SK-N-SH (cell line): ENCODE results near the gene ATP6V0C. TPM values are rescaled to one million over a fixed set of nuclear protein-coding genes. Genes with fewer than 3 reads are reported as not detected.

Experiments used
- CTCF ChIA-PET: fragments of 300-600, 350-600 bp; formaldehyde crosslinking; extraction: SDS; loops from one replicate; lab custom pipeline; 2021; lab: Yijun Ruan, JAX
- POLR2A ChIA-PET: fragments of 350-600 bp; sonication (Branson Sonifier 250); formaldehyde crosslinking; extraction: SDS; loops from one replicate; lab custom pipeline; 2020; ENCODE audit warnings: antibody characterized with exemption, inconsistent platforms; lab: Yijun Ruan, JAX
- DNase-seq: peaks from one replicate; pipeline ENCODE4 v3.0.0; 2012
- H2AFZ ChIP-seq: fragments of 200-600 bp; sonication (generic); 2 replicates; pipeline ENCODE4 v1.8.1; 2016; ENCODE audit warnings: antibody characterized with exemption, mild to moderate bottlenecking, low read depth
- H3F3A ChIP-seq: fragments of 200-600 bp; sonication (generic); replicated peaks from 2 replicates; pipeline ENCODE3; 2016; ENCODE audit warnings: antibody characterized with exemption, mild to moderate bottlenecking; ENCODE audit not compliant: insufficient read depth
- H3K27ac ChIP-seq, 2 experiments: fragments of 200-500 bp in 1 of 2; fragments of 200-600 bp in 1 of 2; sonication (Bioruptor generic) in 1 of 2; sonication (generic), shearing (Covaris generic) in 1 of 2; 2 replicates each; pipeline versions ENCODE4 v1.5.1 to v1.6.1; 2014 to 2016; ENCODE audit warnings: low read depth in 2 of 2, inconsistent platforms in 1 of 2, low read length in 1 of 2, mild to moderate bottlenecking in 1 of 2, mixed read lengths in 1 of 2
- H3K27me3 ChIP-seq: fragments of 200-600 bp; sonication (generic), shearing (Covaris generic); 2 replicates; pipeline ENCODE4 v1.6.1; 2016; ENCODE audit warnings: mixed run types; ENCODE audit not compliant: insufficient read depth
- H3K36me3 ChIP-seq, 2 experiments: fragments of 200-500 bp in 1 of 2; fragments of 200-600 bp in 1 of 2; sonication (Bioruptor generic) in 1 of 2; sonication (generic) in 1 of 2; replicated peaks in 1 of 2; 2 replicates each; pipeline versions ENCODE3 to v1.5.1; 2014 to 2016; ENCODE audit warnings: low read length in 1 of 2, mild to moderate bottlenecking in 1 of 2; ENCODE audit not compliant: insufficient read depth in 2 of 2, control insufficient read depth in 1 of 2
- H3K4me1 ChIP-seq, 2 experiments: fragments of 200-500 bp in 1 of 2; fragments of 200-600 bp in 1 of 2; sonication (Bioruptor generic) in 1 of 2; sonication (generic), shearing (Covaris generic) in 1 of 2; 2 replicates each; pipeline versions ENCODE4 v1.5.1 to v1.6.1; 2014 to 2016; ENCODE audit warnings: low read depth in 1 of 2, low read length in 1 of 2, mixed run types in 1 of 2; ENCODE audit not compliant: insufficient read depth in 2 of 2, control insufficient read depth in 1 of 2
- H3K4me2 ChIP-seq: fragments of 200-600 bp; sonication (generic), shearing (Covaris generic); 2 replicates; pipeline ENCODE4 v1.6.1; 2017; ENCODE audit warnings: mixed run types
- H3K4me3 ChIP-seq, 2 experiments: fragments of 200-500 bp in 1 of 2; fragments of 200-600 bp in 1 of 2; sonication (Bioruptor generic) in 1 of 2; sonication (generic), shearing (Covaris generic) in 1 of 2; 2 replicates each; pipeline versions ENCODE4 v1.5.1 to v1.8.1; 2014 to 2016; ENCODE audit warnings: low read depth in 2 of 2, inconsistent platforms in 1 of 2, low read length in 1 of 2, mild to moderate bottlenecking in 1 of 2, mixed read lengths in 1 of 2, moderate library complexity in 1 of 2
- H3K79me2 ChIP-seq: fragments of 200-600 bp; sonication (generic); 2 replicates; pipeline ENCODE4 v1.8.1; 2017; ENCODE audit warnings: mild to moderate bottlenecking; ENCODE audit not compliant: insufficient read depth
- H3K9ac ChIP-seq: fragments of 200-600 bp; sonication (generic); 2 replicates; pipeline ENCODE4 v1.6.1; 2017; ENCODE audit warnings: mixed run types
- H3K9me2 ChIP-seq: fragments of 200-600 bp; sonication (generic); 2 replicates; pipeline ENCODE4 v1.6.1; 2017; ENCODE audit warnings: mixed run types
- H3K9me3 ChIP-seq: fragments of 200-600 bp; sonication (generic); 2 replicates; pipeline ENCODE4 v1.6.1; 2017; ENCODE audit warnings: mixed run types, mild to moderate bottlenecking, moderate library complexity
- H4K20me1 ChIP-seq: fragments of 200-600 bp; sonication (generic); 2 replicates; pipeline ENCODE4 v1.6.1; 2017; ENCODE audit warnings: mild to moderate bottlenecking, mixed run types; ENCODE audit not compliant: insufficient read depth
- CHD2 ChIP-seq: fragments of 150-350 bp; IDR thresholded peaks from 2 replicates; pipeline ENCODE4 v1.6.1; 2018; ENCODE audit warnings: low read length; ENCODE audit not compliant: partially characterized antibody
- ELF1 ChIP-seq: IDR thresholded peaks from 2 replicates; pipeline ENCODE4 v1.4.0; 2012
- FOSL2 ChIP-seq: IDR thresholded peaks from 2 replicates; pipeline ENCODE4 v1.4.0; 2012; ENCODE audit warnings: low read depth, mild to moderate bottlenecking, moderate library complexity, borderline replicate concordance
- FOXM1 ChIP-seq: IDR thresholded peaks from 2 replicates; pipeline ENCODE4 v1.4.0; 2012; ENCODE audit warnings: low read depth, mild to moderate bottlenecking
- GATA2 ChIP-seq: sonication (generic); formaldehyde crosslinking; IDR thresholded peaks from 2 replicates; pipeline ENCODE4 v1.5.0; 2020; ENCODE audit warnings: mild to moderate bottlenecking, missing genetic modification reagents
- MAX ChIP-seq: IDR thresholded peaks from 2 replicates; pipeline ENCODE4 v1.4.0; 2012; ENCODE audit warnings: low read depth
- MEF2A ChIP-seq: IDR thresholded peaks from 2 replicates; pipeline ENCODE4 v1.4.0; 2012; ENCODE audit warnings: low read depth, borderline replicate concordance
- MXI1 ChIP-seq: IDR thresholded peaks from 2 replicates; pipeline ENCODE4 v1.6.1; 2012; ENCODE audit warnings: mild to moderate bottlenecking, low read depth, low read length, improper control_type of control experiment
- NRF1 ChIP-seq: IDR thresholded peaks from 2 replicates; pipeline ENCODE4 v1.6.1; 2012; ENCODE audit warnings: low read depth, mild to moderate bottlenecking, low read length
- POLR2AphosphoS5 ChIP-seq: IDR thresholded peaks from 2 replicates; pipeline ENCODE4 v1.6.1; 2012; ENCODE audit warnings: low read depth, low read length
- RAD21 ChIP-seq: IDR thresholded peaks from 2 replicates; pipeline ENCODE4 v1.6.1; 2012; ENCODE audit warnings: mild to moderate bottlenecking, low read length
- RFX5 ChIP-seq: IDR thresholded peaks from 2 replicates; pipeline ENCODE4 v1.6.1; 2012; ENCODE audit warnings: mild to moderate bottlenecking, improper control_type of control experiment, low read length
- RXRA ChIP-seq: IDR thresholded peaks from 2 replicates; pipeline ENCODE4 v1.4.0; 2012; ENCODE audit warnings: low read depth, mild to moderate bottlenecking, borderline replicate concordance
- SIN3A ChIP-seq: IDR thresholded peaks from 2 replicates; pipeline ENCODE4 v1.6.1; 2012; ENCODE audit warnings: low read depth, mild to moderate bottlenecking, low read length, moderate library complexity, borderline replicate concordance
- TCF12 ChIP-seq: IDR thresholded peaks from 2 replicates; pipeline ENCODE4 v1.4.0; 2012
- WGBS: methylation state at CpG from one replicate; pipeline ENCODE4 v1.1.6; 2017; ENCODE audit warnings: low lambda C conversion rate; 5-methylcytosine and 5-hydroxymethylcytosine counted together
- polyA plus RNA-seq, 3 experiments: library from polyadenylated mRNA; depleted of rRNA; stranded (reverse); fragments of >200 nt; gene quantifications; 2 replicates each; pipeline ENCODE4 v1.2.3, GENCODE V29; 2012
- TF ChIP-seq, protein P1 (sequence below): IDR thresholded peaks from 2 replicates; pipeline ENCODE4 v1.4.0; 2012; ENCODE audit warnings: low read depth, borderline replicate concordance
- TF ChIP-seq, protein P2 (sequence below): fragments of 200-600 bp; sonication (generic); IDR thresholded peaks from 2 replicates; pipeline ENCODE4 v1.6.1; 2017; ENCODE audit warnings: antibody characterized with exemption, mild to moderate bottlenecking, moderate library complexity
- TF ChIP-seq, protein P3 (sequence below): fragments of 150-350 bp; IDR thresholded peaks from 2 replicates; pipeline ENCODE4 v1.6.1; 2017; ENCODE audit warnings: antibody characterized with exemption, low read length, low read depth, borderline replicate concordance

Gene ATP6V0C
- polyA plus RNA-seq, 1 of the 3 experiments (the other 2 are of a cell fraction): 80.1 TPM

DNA sequence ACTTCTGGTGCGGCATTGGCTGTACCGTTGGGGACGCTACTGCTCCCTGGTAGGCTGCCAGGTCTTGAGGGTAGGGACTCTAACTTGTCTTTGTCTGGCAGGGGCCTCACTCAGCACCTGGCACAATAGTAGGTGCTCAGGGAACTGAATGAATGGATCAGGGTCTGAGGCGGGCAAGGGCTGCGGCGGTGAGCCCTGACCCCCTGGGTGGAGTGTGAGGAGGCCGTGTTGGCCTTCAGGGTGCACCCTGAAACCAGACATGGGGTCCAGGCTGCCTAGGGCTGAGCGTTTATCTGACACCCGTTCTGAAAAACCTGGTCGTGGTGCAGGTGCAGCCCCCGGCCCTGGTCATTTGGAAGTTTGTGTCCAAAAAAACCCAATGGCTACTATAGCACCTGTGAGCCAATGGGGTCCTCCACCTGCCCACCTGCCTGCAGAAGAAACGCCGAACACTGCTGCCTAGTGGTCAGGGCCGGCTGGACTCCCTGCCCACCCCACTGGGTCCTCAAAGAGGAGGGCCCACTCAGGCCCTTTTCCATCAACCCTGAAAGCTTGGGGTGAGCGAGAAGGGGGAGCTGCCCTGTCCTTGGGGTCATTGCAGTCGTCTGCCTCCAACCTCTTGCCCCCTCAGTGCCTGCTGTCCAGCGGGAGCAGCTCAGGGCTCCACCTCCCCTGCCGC is 4.9 kb upstream of the ATP6V0C start:
- ChIA-PET CTCF (interaction anchor here (1.2 to 6.6 kb wide), 2 partner anchors 8 to 21 kb away, joined by 3 to 41 read pairs; no protein-coding TSS in a partner anchor), POLR2A (no interaction called here)

GRCh38 chr16:2511128-2511800 is 2.5 kb upstream of the ATP6V0C start:
- Histone ChIP-seq H4K20me1 (peaks cover 19% of the 10 kb centered on the region), H3K4me1 (peaks cover 6 to 19% of the 10 kb centered on the region in 2 experiments; a peak in 3 of 4 replicates), H3K4me2 (no peak overlapping the region), H3F3A (no peaks in the 10 kb centered on the region), H3K9me3 (no peaks in the 10 kb centered on the region), H3K9ac (no peak overlapping the region), H3K27ac (no peak overlapping the region), H3K36me3 (no peaks in the 10 kb centered on the region), H2AFZ (no peak overlapping the region), H3K9me2 (no peaks in the 10 kb centered on the region), H3K4me3 (no peak overlapping the region), H3K79me2 (peaks cover 25% of the 10 kb centered on the region), H3K27me3 (no peaks in the 10 kb centered on the region)
- no peak for DNase-seq
- ChIA-PET CTCF (interaction anchor here (1.1 to 6.6 kb wide), 3 partner anchors 10 to 82 kb away, joined by 7 to 41 read pairs (median 8); partner anchors contain the start of genes CCNF and TBC1D24), POLR2A (no interaction called here)
- 91% methylated on average over 24 of the region's 24 CpGs for WGBS
- no peak for TF ChIP-seq MXI1
- TF ChIP-seq CHD2: no peak
- TF ChIP-seq RXRA: no peak
- TF ChIP-seq RFX5: no peak
- no peak for TF ChIP-seq GATA2
- no peak for TF ChIP-seq RAD21
- TF ChIP-seq FOSL2: no peak
- no peak for TF ChIP-seq TCF12
- no peak for TF ChIP-seq NRF1
- no peak for TF ChIP-seq MEF2A
- TF ChIP-seq SIN3A: no peak
- TF ChIP-seq MAX: no peak
- TF ChIP-seq FOXM1: no peak
- no peak for TF ChIP-seq ELF1
- TF ChIP-seq, protein P1, sequence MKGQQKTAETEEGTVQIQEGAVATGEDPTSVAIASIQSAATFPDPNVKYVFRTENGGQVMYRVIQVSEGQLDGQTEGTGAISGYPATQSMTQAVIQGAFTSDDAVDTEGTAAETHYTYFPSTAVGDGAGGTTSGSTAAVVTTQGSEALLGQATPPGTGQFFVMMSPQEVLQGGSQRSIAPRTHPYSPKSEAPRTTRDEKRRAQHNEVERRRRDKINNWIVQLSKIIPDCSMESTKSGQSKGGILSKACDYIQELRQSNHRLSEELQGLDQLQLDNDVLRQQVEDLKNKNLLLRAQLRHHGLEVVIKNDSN: no peak
- TF ChIP-seq, protein P2, sequence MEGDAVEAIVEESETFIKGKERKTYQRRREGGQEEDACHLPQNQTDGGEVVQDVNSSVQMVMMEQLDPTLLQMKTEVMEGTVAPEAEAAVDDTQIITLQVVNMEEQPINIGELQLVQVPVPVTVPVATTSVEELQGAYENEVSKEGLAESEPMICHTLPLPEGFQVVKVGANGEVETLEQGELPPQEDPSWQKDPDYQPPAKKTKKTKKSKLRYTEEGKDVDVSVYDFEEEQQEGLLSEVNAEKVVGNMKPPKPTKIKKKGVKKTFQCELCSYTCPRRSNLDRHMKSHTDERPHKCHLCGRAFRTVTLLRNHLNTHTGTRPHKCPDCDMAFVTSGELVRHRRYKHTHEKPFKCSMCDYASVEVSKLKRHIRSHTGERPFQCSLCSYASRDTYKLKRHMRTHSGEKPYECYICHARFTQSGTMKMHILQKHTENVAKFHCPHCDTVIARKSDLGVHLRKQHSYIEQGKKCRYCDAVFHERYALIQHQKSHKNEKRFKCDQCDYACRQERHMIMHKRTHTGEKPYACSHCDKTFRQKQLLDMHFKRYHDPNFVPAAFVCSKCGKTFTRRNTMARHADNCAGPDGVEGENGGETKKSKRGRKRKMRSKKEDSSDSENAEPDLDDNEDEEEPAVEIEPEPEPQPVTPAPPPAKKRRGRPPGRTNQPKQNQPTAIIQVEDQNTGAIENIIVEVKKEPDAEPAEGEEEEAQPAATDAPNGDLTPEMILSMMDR: no peak
- TF ChIP-seq POLR2AphosphoS5: no peak

More for the DNA sequence above, 4.9 kb upstream of the ATP6V0C start:
- Histone ChIP-seq H3F3A (peaks cover 1% of the 10 kb centered on the region), H3K9me3 (no peaks in the 10 kb centered on the region), H3K27ac (no peak overlapping the region), H3K9me2 (no peaks in the 10 kb centered on the region), H3K4me2 (no peak overlapping the region), H2AFZ (no peak overlapping the region), H4K20me1 (no peaks in the 10 kb centered on the region), H3K4me3 (no peak overlapping the region), H3K36me3 (no peaks in the 10 kb centered on the region), H3K27me3 (no peaks in the 10 kb centered on the region), H3K79me2 (peaks cover 1% of the 10 kb centered on the region; the same call in 1 of the 2 replicates), H3K9ac (no peak overlapping the region), H3K4me1 (peaks cover 4 to 9% of the 10 kb centered on the region in 2 experiments; a peak in 2 of 4 replicates)
- WGBS: 85% methylated on average over 13 of the region's 18 CpGs
- TF ChIP-seq, protein P3, sequence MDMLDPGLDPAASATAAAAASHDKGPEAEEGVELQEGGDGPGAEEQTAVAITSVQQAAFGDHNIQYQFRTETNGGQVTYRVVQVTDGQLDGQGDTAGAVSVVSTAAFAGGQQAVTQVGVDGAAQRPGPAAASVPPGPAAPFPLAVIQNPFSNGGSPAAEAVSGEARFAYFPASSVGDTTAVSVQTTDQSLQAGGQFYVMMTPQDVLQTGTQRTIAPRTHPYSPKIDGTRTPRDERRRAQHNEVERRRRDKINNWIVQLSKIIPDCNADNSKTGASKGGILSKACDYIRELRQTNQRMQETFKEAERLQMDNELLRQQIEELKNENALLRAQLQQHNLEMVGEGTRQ: no peak
- no peak for TF ChIP-seq RFX5
- no peak for TF ChIP-seq TCF12
- DNase-seq: no peak
